Peyer's patch (tissue), 4 donors: ENCODE results near the gene PRKAR2A.

Experiments
- POLR2A ChIP-seq, 2 donors: fragments of 450-650 bp; IDR thresholded peaks; one replicate each; pipeline ENCODE4 v1.5.1; 2017; ENCODE audit warnings: antibody characterized with exemption in 2 of 2, mild to moderate bottlenecking in 2 of 2, moderate library complexity in 2 of 2
- TF ChIP-seq, protein P1 (sequence below), 6 experiments: fragments of 450-650 bp in 4 of 6; fragments of 200-600 bp in 2 of 6; sonication (generic) in 1 of 6; IDR thresholded peaks; one replicate each; pipeline ENCODE4 v1.5.1; 2017 to 2019; ENCODE audit warnings: antibody characterized with exemption in 6 of 6, mild to moderate bottlenecking in 3 of 6, moderate library complexity in 1 of 6

DNA sequence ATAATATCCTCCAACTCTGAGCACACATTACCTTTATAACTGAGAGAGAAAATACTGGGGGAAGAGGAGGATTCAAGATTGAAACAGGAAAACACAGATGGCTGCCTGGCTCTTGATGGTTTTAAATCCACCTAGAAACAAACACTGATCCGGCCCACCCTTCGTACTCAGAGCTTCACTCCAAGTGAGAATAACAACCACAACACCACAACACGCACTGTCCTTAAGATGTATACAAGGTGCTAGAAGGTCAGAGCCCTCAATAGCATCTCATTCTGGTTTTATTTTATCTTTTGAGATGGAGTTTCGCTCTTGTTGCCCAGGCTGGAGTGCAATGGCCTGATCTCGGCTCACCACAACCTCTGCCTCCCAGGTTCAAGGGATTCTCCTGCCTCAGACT is 140.5 kb downstream of the PRKAR2A start:
- TF ChIP-seq, protein P1, sequence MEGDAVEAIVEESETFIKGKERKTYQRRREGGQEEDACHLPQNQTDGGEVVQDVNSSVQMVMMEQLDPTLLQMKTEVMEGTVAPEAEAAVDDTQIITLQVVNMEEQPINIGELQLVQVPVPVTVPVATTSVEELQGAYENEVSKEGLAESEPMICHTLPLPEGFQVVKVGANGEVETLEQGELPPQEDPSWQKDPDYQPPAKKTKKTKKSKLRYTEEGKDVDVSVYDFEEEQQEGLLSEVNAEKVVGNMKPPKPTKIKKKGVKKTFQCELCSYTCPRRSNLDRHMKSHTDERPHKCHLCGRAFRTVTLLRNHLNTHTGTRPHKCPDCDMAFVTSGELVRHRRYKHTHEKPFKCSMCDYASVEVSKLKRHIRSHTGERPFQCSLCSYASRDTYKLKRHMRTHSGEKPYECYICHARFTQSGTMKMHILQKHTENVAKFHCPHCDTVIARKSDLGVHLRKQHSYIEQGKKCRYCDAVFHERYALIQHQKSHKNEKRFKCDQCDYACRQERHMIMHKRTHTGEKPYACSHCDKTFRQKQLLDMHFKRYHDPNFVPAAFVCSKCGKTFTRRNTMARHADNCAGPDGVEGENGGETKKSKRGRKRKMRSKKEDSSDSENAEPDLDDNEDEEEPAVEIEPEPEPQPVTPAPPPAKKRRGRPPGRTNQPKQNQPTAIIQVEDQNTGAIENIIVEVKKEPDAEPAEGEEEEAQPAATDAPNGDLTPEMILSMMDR (IDR thresholded peaks at IDR 0.05): no peak
- no peak for TF ChIP-seq POLR2A (IDR thresholded peaks at IDR 0.05)
